CD4-positive, alpha-beta T cell treated with Interleukin-4 for 4 hours (primary cell): ENCODE results near the gene MINPP1.
"Not testable (repeated sequence)": the region's sequence is repeated elsewhere in the genome, so short reads cannot be mapped to it uniquely, and the experiment has no call there.

Source experiments
- DNase-seq: peaks from one replicate; pipeline ENCODE4 v3.0.0-alpha.2; 2020

The MINPP1 gene

GRCh38 chr10:87504640-87505365 is at the start of gene MINPP1:
MINPP1 (plus strand) TSS chr10:87504893; CDS start chr10:87504916, 23 bp downstream.
- DNase-seq, result peak; percentile 65

- DNase-seq, result not testable (repeated sequence)
Measured at GRCh38 chr10:87456586-87457220, 48.0 kb upstream of the MINPP1 start.

- DNase-seq, result not testable (repeated sequence)
Measured at GRCh38 chr10:87461751-87462150, 42.9 kb upstream of the MINPP1 start.

- DNase-seq, result not testable (repeated sequence)
Measured at GRCh38 chr10:87466849-87467248, 37.8 kb upstream of the MINPP1 start.

GRCh38 chr10:87488733-87489132 is 16.0 kb upstream of the MINPP1 start:
- DNase-seq, result not testable (repeated sequence)

GRCh38 chr10:87490285-87490684 is 14.4 kb upstream of the MINPP1 start:
- not testable (repeated sequence) for DNase-seq

- DNase-seq, result not testable (repeated sequence)
Measured at GRCh38 chr10:87492450-87492849, 12.2 kb upstream of the MINPP1 start.

- DNase-seq, result not testable (repeated sequence)
Measured at GRCh38 chr10:87495446-87495845, 9.2 kb upstream of the MINPP1 start.

GRCh38 chr10:87497386-87497785 is 7.3 kb upstream of the MINPP1 start:
- not testable (repeated sequence) for DNase-seq

GRCh38 chr10:87498106-87498789 is 6.4 kb upstream of the MINPP1 start:
- not testable (repeated sequence) for DNase-seq

GRCh38 chr10:87500646-87501048 is 4.0 kb upstream of the MINPP1 start:
- DNase-seq, result no peak

- no peak for DNase-seq
Measured at GRCh38 chr10:87503401-87503800, 1.3 kb upstream of the MINPP1 start.

GRCh38 chr10:87503886-87504285 is 807 bp upstream of the MINPP1 start:
- no peak for DNase-seq

GRCh38 chr10:87504307-87504639 is 420 bp upstream of the MINPP1 start:
- no peak for DNase-seq

- DNase-seq, result peak; percentile 33
Measured at GRCh38 chr10:87505366-87506111, 846 bp downstream of the MINPP1 start.

GRCh38 chr10:87506956-87507355 is 2.3 kb downstream of the MINPP1 start:
- no peak for DNase-seq

GRCh38 chr10:87507879-87508483 is 3.3 kb downstream of the MINPP1 start:
- no peak for DNase-seq

- DNase-seq, result no peak
Measured at GRCh38 chr10:87508837-87509236, 4.1 kb downstream of the MINPP1 start.

- no peak for DNase-seq
Measured at GRCh38 chr10:87510025-87510424, 5.3 kb downstream of the MINPP1 start.

- DNase-seq, result no peak
Measured at GRCh38 chr10:87511526-87511925, 6.8 kb downstream of the MINPP1 start.

- DNase-seq, result no peak
Measured at GRCh38 chr10:87518937-87519336, 14.2 kb downstream of the MINPP1 start.

GRCh38 chr10:87519582-87519981 is 14.9 kb downstream of the MINPP1 start:
- DNase-seq, result no peak

GRCh38 chr10:87523731-87524130 is 19.0 kb downstream of the MINPP1 start:
- DNase-seq, result no peak
